ENCODE measurements around the gene TMEM8B.
"Not testable (repeated sequence)": the region's sequence is repeated elsewhere in the genome, so short reads cannot be mapped to it uniquely, and the experiment has no call there.

Gene TMEM8B

DNA sequence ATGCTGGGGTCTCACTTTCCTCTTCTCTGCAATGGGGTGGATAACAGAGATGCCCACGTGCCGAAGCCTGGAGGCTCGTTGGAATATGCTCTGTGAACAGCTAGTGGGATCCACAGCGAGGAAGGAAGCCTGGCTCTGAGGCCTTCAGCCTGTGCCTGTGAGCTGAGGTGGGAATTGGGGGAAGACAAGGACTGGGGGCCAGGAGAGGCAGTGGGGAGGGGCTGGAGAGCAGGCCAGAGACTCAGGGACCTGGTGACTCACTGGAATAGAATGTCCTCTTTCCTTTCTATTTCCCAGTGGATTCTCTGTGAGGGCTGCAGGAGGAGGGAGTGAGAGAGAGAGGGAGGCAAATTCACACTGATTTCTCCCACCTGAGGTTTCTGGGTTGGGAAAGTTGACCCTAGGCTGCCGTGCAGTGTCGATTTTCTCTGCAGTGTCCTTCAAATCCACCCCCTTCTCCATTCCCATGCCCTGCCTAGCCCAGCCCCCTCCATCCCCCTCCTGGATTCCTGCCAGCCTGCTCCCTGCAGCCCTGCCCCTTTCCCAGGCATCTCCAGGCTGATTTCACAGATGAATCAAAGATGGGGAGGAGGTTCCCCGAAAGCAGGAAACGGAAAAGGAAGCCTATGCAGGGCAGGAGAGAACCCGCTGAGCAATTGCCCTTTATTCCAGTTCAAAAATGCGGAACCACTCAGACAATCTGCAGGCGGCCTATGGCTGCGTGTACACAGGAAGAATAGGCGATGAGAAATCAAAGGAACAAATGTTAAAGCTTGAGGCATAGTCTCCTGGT lies 78.9 kb downstream of the TMEM8B start:
- peak in 1 of 2 donors; percentile 11 for DNase-seq

DNA sequence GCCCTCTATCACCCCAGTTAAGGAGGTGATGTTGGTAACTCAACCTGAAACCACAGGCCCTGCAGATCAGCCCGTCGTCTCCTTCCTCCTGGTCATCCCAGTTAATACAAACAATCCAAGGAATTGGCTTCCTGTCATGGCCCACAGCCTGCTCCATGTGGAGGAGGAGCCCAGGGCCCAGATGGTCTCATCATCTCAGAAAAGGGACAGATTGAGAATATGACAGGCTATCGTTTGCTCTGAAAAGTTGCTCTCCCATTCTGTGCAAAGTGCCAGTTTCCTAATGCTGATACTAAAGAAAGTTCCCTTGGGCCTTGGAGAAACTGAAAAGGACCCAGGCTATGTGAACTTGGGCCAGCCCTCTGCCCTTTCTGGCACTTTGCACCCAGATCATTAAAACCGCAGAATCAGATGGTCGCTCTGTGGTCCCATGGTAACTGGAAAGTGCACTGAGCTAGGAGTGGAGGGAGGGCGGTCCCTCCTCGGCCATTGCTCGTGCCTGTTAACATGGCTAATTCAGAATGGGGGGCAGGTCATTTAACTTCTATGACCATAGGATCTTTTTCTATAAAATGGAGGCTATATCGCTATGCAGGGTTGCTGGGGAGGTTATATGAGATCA lies 79.6 kb downstream of the TMEM8B start:
- no peak for DNase-seq

- DNase-seq, result no peak
These were observed 80.2 kb downstream of the TMEM8B start, which contains the start of gene SPAAR for GRCh38 chr9:35909274-35909673. Gene SPAAR, plus strand, starts transcription at chr9:35909490. Its CDS starts 974 bp downstream, at chr9:35910464.

GRCh38 chr9:35909687-35910612 lies 80.9 kb downstream of the TMEM8B start:
- DNase-seq, result no peak

DNA sequence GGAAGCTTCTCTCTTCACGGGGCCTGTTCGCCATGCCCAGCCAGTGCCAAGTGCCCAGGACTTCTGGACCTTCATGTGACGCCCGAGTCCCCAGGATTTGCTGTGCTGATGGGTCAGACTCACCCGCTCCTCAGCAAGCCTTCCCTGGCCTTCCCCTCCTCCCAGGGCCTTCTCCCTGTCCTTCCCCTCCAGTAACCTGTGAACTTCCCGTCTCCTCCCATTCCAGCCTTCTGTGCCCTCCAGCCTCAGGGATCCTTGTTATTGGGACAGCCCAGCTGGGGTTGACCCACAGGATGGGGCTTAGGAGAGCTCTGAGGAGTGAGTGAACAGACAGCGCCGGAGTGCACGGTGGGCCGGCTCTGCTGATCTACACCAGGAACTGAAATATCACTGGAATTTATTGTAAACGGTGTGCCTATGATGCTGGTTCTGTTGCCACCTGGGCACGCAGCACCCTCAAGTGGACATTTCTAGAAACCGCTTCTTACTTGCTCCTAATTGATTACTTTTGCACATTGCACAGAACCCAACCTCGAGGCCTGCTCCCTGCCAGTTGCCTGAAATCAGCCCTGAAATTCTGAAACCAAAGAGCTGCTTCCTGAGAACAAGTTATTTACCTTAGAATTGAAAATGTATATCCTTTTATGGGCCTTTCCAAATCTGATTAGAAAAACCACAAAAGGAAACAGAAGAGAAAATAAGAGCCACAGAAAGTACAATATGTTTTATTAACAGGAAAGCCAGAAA lies 81.8 kb downstream of the TMEM8B start:
- DNase-seq, result peak; percentile 37 to 50

GRCh38 chr9:35911690-35912089 lies 82.7 kb downstream of the TMEM8B start:
- no peak for DNase-seq

GRCh38 chr9:35912791-35913400 lies 83.9 kb downstream of the TMEM8B start:
- no peak for DNase-seq

DNA sequence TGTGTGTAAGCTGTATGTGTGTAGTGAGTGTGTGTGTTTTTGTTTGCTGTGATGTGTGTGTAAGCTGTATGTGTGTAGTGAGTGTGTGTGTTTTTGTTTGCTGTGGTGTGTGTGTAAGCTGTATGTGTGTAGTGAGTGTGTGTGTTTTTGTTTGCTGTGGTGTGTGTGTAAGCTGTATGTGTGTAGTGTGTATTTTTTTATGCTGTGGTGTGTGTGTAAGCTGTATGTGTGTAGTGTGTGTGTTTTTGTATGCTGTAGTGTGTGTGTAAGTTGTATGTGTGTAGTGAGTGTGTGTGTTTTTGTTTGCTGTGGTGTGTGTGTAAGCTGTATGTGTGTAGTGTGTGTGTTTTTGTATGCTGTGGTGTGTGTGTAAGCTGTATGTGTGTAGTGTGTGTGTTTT lies 84.4 kb downstream of the TMEM8B start:
- not testable (repeated sequence) for DNase-seq

GRCh38 chr9:35914301-35914807 lies 85.3 kb downstream of the TMEM8B start:
- DNase-seq, result no peak

Data from activated CD4-positive, alpha-beta T cell treated with anti-CD3 and anti-CD28 coated beads for 4 hours (primary cell).